ENCODE results near the gene GIPC2.
A peak's percentile ranks its signal among the peaks of the same experiment; 100 is the strongest.
"Not testable (repeated sequence)": the region's sequence is repeated elsewhere in the genome, so short reads cannot be mapped to it uniquely, and the experiment has no call there.

The GIPC2 gene

DNA sequence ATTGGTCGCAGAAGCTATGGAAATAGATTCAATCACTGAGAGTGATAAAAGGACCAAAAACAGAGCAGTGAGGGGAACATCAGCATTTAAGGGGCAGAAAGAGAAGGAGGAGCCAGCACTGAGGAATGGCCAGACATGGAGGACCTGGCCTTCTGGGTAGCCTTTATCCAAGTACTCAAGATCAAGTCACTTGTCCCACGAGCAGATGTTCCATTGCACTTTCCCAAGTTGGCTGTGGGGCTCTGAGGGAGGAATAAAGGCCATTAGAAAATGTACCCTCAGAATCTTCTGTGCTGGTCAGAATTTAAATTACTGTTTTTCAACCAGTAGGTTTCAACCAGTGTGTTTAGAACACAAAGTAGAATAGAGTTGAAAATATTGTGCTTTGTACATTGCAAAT, 55.3 kb downstream of the GIPC2 start:
- DNase-seq = no peak

DNA sequence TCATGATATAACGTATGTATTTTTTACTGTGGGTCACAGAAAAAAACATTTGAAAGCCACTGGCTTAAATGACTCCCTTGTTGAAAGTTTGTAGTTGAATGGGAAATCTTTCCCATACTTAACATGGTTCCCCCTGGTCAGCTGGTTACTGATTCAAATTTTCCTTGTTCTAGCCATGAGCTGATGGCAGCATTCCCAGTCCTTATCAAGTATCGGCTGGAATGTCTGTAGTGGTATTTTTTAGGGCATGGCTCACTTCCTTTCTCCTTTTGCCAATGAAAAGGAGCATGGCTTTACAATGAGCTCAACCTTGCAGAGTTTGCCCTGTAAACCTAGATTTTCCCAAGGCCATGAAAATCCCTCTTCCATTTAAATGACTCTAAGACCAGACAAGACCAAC, 55.7 kb downstream of the GIPC2 start:
- DNase-seq = no peak

DNA sequence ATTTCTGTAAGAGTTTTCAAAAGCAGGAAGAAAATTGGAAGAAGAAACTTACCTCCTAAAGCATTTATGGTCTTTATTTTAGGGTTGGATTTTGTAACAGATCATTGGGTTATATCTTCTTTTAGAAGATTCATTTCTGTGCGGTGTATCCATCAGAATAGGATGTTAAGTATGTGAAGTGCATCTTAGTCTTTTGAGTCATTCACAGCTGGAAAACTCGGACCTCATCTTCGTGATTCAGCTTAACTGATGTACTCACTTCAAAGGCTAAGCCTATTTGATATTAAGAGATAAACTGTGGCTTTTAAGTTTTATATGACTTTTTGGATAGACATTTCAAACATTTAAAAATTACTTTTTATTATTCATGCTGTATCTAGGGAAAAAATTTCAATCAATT, 56.3 kb downstream of the GIPC2 start:
- DNase-seq = no peak

DNA sequence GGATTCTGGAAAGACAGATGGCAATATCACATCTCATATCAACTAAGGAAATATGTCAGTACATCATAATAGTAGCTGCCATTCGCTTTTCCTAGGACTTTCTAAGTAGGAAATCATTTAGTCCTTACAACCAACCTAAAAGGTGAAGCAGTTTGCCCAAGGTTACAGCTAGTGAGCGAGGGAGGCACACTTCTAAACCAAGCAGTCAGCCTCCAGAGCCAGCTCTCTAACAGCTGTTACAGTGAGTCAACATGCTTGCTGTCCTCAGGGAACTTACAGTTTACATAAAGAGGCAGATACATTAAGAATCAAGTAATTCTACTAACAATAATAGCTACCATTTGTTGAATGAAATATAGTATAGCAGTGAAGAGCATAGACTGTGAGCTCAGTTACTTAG, 57.1 kb downstream of the GIPC2 start:
- DNase-seq = no peak

DNA sequence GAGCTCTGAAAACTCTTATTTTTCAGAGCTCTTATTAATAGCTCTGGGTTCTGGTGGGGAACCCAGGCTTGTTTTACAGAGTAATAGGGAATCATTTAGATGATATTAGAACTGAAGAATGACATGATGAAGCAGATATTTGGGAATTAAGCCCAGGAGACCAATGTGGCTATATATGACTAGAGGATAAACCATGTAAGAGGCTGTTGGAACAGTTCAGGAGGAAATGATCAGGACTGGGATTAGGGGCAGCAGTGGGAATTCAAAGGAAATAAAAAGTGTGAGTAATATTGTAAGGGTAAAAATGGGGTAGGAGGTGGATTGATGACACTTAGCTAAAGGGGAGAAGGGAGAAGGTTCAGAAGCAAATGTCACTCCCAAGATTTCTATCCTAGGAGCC, 58.6 kb downstream of the GIPC2 start:
- DNase-seq = no peak

DNA sequence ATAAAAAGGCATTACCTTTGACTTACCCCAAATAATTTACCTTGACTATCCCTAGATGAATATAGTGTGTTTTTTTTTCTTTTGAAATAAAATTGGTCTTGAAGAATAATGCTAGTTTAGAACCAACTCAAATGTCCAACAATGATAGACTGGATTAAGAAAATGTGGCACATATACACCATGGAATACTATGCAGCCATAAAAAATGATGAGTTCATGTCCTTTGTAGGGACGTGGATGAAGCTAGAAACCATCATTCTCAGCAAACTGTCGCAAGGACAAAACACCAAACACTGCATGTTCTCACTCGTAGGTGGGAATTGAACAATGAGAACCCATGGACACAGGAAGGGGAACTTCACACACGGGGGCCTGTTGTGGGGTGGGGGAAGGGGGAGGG, 63.9 kb downstream of the GIPC2 start:
- not testable (repeated sequence) for DNase-seq

DNA sequence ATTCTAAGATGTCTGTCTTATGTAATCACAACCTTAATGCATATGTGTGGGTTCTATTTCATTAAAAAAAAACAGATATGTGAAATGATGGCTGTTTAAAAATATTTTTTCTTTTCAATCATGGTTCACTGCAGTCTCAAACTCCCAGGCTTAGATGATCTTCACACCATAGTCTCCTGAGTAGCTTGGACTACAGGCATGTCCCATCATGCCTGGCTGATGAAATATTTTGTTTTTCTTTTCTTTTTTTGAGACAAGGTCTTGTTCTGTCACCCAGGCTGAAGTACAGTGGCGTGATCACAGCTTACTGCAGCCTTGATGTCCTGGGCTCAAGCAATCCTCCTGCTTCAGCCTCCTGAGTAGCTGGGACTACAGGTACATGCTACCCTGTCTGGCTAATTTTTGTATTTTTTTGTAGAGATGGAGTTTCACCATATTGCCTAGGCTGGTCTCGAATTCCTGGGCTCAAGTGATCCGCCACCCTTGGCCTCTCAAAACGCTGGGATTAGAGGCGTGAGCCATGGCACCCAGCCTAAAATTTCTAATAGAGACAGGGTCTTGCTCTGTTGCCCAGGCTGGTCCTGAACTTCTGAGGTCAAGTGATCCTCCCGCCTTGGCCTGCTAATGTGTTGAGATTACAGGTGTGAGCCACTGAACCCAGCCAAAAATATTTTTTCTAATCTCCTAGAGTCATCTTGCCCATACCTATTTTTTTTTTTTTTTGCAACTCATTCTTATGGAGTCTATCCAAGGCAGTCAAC, 67.6 kb downstream of the GIPC2 start:
- no peak for DNase-seq

DNA sequence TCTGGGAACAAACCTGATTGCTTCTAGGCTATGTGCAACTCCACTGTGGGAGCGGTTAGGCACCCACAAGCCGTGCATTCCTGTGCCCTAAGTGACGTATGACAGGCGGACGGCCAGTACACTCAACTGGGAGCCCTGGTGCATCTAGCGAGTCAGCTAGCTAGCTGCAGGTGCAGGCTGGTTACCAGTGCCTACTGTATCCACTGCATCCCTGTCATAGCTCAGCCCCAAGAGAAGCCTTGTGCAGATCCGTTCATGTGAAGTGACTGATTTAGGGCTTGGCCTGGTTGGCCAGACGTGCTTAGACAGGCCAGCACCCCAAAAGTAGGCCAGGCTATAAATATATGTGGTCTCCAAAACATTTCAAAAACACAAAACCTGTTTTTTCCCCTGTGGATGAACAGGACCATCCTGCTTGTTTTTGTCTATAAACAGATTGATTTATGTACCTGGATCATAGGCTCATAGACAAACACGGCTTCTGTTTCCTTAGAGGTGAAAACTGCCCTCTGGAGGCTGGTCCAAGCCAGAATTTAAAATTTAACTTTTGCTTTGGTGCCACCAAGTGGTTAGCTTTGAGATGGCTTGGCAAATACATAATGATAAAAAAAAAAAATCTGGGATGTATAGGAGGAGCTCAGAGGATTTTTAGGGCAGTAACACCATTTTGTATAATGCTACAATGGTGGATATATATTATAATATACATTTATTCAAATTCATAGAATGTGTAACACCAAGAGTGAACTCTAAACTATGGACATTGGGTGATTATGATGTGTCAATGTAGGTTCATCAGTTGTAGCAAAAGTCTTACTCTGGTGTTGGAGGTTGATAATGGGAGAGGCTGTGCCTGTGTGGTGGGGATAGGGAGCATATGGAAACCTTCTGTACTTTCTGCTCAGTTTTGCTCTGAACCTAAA, 68.5 kb downstream of the GIPC2 start:
- peak; percentile 72 for DNase-seq

DNA sequence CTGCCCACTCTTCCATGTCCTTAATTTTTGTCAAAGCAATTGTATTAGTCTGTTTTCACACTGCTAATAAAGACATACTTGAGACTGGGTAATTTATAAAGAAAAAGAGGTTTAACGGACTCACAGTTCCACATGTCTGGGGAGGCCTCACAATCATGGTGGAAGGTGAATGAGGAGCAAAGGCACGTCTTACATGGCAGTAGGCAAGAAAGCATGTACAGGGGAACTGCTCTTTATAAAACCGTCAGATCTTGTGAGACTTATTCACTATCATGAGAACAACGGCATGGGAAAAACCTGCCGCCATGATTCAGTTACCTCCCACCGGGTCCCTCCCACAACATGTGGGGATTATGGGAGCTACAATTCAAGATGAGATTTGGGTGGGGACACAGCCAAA, 74.7 kb downstream of the GIPC2 start:
- not testable (repeated sequence) for DNase-seq

DNA sequence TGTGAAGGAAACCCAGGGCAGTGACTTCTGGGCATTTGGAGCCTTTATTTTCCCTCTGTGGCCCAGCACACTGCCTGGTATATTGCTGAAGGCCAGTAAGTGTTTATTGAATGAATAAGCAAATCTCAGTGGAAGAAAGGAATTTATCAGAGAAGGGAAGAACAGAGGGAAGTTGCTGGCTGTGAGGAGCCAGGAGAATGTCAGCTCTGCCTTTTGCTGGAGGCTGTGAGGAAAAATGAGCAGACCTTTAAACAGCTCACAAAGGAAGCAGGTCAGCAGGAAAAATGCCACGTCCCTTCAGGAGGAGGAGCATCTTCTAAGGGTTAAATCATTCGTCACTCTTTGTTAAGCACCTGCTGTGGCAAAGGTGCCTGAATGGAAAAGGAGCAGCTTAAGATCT, 75.9 kb downstream of the GIPC2 start:
- DNase-seq = no peak

DNA sequence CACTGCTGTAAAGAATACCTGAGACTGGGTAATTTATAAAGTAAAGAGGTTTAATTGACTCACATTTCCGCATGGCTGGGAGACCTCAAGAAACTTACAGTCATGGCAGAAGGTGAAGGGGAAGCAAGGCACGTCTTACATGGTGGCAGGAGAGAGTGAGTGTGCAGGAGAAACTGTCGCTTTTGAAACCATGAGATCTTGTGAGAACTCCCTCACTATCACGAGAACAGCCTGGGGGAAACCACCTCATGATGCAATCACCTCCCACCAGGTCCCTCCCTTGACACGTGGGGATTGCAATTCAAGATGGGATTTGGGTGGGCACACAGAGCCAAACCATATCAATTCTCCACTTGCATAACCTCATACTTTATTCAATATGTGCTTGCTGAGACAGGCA, 76.6 kb downstream of the GIPC2 start:
- DNase-seq = no peak

DNA sequence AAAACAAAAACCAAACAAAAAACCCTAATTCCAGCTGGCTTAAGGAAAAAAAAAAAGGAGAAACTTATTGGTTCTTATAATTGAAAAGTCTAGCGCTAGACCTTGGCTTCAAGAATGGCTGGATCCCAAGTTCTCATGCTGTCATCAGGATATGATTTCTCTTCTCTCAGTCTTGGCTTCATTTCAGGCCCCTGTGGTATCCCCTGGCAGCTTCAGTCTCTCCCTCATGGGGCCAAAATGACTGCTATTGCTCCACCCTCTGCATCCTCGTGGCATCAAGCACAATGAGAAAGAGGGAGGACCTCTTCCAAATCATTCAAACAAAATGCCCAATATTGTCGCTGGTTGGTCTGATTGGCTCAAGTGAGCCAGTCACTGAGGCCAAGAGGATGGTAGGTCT, 80.7 kb downstream of the GIPC2 start:
- no peak for DNase-seq

DNA sequence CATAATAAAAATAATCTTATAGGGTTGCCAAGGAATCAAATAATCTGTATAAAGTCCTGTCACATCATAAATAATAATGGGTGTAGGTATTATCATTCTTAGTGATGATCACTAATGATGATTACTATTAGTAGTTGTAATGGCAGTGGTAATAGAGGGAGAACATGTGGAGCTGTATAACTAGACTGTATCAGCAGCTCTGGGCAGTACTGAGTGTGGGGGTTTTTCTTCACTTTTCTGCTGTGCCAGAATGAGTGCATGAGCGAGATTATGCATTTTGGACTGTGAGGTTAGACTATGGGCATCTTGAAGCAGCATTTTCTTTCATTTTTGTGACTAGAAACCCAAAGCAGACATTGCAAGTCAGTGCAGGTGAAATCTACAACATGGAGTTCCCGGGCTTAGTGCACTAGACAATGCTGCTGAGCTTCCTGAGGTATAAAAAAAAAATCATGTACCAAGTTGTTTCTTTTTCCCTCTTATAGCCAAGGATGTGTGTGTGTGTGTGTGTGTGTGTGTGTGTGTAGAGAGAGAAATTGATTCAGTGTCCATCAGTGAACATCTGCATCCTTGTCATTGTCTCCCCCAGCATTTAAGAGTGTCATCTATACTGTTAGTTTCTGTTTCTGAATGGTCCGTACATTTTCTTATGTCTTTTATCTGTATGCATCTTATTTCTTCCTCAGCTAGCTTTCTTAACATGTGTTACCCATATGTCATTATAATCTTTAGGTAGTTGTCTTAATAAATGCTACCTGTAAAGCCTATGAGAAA, 86.6 kb downstream of the GIPC2 start:
- no peak for DNase-seq

DNA sequence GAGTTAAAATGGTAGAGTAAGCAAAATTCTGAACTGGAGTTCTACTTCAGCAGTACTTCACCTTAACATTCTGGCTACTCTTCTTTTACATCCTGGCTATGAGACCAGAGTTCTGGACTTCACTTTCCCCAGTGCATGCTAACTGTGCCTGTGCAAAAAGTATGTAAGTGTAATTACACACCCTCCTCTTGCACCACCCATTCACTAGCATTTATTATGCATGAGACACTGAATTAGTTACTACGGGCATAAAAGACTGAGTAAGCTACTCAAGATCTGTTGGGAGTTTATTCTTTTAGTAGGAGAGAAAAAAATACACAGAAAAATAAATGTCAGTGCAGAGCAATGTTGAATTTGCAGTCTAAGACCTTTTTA, 87.2 kb downstream of the GIPC2 start:
- no peak for DNase-seq

DNA sequence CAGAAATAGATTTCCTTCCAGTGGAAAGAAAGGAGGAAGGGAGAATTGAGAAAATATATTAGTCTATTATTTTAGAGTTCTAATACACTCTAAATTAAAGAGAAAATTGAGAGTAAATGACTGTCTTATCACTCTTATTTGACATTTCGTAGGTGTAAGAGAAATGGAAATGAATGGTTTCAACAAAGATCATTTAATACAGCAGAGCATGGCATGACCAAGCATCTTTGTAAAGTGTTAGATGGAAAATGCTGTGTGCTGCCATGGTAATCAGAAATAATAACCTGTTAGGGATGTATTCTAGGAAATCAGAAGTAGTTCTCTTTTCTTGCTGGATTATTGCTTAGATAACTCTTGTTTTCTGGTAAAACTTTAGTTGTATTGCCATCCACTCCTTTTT, 90.9 kb downstream of the GIPC2 start:
- DNase-seq = no peak

DNA sequence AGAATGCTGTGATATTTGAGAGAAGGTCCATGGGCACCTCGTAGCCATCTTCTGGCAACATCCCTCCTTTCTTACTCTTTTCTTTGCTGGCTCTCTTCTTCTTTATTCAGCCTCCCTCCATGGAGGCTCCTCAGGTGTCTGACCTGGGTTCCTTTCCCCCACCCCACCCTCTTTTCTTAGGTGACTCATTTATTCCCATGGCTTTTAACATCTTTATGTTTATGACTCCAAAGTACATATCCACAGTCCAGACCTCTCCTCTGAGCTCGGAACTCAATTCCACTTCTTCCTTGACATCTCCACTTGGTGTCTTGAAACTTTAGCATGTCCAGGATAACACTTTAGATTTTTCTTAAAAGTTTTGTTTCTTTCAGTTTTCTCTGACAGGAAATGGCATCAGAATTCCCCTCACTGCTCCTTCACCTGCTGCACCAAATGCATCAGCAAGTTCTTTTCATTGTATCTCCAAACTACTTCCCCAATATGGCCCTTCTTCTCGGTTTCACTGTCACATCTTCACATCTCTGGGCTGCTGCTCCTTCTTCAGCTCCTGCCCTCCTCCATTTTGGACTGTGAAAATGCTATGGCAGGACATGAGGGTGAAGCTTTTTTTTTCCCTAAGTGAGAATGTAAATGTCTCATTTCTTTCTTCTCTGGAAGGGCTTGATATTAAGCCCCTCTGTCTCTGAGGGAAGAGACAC, 95.9 kb downstream of the GIPC2 start:
- no peak for DNase-seq

DNA sequence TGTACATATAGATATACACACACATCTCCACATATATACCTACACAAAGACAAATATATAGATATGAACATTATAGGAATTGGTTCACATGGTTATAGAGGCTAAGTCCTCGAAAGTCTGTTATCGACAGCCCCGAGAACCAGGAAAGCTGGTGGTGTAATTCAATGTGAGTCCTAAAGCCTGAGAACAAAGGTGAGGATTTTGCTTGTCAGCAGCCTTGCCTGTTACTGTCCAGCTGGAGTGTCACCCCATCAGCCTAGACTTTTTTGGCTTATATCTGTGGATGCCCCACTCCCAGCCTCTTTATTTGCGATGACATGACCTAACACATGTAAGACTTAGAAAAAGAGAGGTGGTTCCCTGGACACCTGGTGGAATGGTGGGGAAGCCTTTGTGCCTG, 97.0 kb downstream of the GIPC2 start:
- no peak for DNase-seq

DNA sequence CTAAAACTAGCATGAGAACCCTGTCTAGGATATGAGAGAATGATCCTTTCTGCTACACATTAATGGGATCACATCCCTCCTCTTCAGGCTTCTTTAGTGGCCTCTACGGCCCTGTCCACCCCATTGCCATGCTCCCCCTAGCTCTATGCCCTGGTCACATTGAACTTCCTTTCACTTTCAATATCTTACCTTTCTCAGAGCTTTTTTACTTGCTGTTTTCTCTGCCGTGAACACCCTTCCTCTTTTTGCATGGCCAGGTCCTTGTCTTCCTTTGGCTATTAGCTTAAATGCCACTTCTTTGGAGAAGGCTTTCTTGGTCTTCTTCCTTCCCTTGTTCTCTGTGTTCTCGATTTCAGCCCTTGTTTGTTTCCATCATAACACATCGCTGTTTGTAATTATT, 97.4 kb downstream of the GIPC2 start:
- DNase-seq = no peak

DNA sequence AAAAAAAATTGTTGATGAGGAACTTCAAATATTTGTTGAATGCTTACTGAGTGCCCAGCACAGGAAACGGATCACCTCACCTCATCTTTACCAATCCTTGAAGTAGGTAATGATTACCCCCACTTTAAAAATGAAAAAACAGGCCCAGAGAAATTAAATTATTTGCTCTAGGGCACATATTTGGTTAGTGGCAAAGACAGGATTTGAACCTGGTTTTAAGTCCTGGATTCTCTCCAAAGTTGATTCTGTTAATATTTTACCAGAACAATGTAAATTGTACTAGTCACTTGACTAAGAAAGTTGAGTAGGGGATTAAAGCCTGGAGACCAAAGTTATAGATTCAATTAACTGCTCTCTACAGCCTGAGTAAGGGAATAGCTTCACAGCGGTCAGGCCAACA, 97.9 kb downstream of the GIPC2 start:
- DNase-seq = no peak

DNA sequence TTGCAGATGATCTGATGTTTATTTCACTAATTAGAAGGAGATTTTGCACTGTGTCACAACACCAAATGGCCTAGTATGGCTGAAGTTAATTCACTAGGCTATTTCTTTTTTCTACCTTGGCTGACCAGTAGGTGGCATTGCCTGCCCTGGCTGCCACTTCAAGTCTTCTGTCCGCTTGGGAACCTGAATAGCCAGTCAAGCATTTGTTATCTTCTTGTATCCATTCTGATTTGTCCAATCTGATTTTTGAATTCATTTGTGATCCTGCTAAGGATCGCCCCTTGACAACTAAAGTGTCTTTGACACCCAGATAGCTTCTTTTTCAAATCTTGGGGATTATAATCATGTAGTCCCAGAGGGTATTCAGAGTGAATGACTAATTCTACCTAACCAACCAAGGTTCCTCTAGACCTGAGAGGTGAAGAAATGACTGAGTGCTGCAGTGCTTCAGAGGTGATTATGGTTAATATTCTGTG, 99.4 kb downstream of the GIPC2 start:
- DNase-seq = peak; percentile 34

DNA sequence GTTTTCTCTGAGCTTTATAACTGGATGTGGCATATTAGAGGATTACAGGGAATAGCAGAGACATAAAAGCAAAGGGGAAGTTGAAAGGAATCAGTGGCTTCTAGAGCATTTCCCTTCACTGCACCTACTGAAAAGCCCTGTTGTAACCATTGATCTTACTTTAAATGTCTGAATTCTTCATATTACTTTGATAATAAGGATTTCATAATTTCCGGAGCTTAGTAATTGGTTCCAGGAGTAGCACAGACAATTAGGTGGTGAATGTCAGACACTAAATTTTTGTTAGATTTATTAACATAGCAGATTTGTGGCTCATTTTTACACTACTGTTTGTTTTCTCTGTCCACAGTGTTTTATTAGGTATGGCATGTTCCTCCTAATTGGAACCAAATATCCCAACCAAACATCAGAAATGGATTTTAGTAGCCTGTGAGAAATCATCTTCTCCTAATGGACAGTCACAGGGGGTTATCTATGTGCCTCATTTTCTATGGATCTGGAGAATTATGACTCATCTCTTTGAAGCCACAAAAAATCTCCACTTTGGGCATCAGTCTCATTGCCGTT, 100.5 kb downstream of the GIPC2 start:
- DNase-seq = no peak

DNA sequence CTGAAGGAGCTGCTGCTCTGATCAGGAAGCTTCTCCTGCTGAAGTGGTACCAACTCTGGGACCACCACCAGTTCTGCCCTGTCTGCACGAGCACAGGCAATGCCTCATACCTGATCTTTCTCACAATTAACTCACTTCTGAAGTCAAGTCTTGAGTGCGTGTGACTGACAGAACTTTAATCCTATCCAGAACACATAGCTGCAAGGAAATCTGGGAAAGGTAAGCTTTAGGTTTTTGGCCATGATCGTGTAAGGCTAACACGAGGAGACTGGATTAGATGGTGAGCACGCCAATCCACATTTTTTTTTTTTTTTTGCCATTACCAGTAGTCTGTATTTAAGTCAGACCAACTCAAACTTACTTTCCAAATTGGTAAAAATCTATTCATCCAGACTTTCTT, 101.3 kb downstream of the GIPC2 start:
- no peak for DNase-seq

All from NCI-H1092 treated with DMSO at 0.1 percent for 48 hours (cell line).